NCI-H1048 (cell line): Measurements from ENCODE around the gene ABTB1.
"Not testable (repeated sequence)": the region's sequence is repeated elsewhere in the genome, so short reads cannot be mapped to it uniquely, and the experiment has no call there.

ENCODE experiments used
- DNase-seq: peaks from one replicate; lab custom pipeline; 2025; lab: John Stamatoyannopoulos, UW

Gene ABTB1

DNA sequence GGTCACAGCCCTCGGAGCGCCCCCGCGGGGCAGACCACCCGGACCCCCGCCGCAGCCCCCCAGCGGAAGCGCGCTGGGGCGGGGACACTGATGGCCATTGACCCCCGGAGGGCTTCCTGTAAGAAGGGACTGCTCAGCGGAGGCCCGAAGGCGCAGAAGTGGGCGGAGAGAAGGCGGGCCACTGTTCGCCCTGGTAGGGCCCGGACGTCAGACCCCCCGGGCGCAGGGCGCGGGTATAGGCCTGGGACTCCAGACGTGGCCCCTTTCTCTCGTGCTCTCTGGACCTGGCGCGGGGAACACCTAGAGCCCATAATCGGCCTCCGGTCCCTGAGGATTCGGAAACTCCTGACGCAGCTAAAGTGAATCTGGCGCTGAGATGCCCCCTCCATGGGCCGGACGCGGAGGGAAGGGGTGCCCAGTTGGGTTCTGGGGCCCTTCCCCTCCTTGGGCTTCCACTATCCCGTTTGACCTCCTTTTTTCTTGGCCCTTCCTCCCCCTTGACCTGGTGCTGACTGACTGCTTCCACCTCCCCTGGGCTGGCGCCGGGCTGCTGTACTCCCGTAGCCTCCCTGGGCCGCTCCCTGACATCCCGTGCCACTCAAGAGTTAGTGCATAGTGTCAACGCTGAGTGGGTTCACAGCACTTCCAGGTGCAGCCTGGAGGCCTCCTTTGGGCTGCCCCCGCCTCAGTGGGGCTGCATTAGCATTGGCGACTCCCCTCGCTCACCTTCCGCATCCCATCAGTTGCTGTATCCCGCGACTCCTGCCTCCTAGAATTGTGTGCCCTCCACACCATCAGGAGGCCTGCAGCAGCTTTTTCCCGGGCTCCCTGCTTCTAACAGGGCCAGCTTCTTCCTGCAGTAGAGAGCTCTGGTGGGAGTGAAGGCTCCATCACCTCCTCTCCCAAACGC is 694 bp downstream of the ABTB1 start:
- DNase-seq: no peak

GRCh38 chr3:127674101-127674721 is 1.5 kb downstream of the ABTB1 start:
- no peak for DNase-seq

DNA sequence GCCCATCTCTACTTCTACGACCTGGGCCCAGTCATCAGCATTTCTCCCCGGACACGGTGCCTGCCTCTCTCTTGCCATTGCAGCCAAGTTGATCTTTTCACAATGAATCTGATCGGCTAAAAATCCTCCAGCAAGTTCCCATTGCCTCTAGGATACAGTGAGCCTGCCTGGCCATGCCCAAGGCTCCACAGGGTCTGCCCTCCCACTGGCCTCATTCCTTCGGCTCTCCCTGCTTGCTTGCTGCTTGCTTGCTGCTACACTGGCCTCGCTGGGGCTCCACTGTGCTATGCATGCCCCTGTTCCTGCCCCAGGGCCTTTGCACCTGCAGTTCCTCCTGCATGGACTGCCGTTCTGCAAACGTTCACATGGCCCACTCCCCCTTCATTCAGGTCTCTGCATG is 2.0 kb downstream of the ABTB1 start:
- no peak for DNase-seq

DNA sequence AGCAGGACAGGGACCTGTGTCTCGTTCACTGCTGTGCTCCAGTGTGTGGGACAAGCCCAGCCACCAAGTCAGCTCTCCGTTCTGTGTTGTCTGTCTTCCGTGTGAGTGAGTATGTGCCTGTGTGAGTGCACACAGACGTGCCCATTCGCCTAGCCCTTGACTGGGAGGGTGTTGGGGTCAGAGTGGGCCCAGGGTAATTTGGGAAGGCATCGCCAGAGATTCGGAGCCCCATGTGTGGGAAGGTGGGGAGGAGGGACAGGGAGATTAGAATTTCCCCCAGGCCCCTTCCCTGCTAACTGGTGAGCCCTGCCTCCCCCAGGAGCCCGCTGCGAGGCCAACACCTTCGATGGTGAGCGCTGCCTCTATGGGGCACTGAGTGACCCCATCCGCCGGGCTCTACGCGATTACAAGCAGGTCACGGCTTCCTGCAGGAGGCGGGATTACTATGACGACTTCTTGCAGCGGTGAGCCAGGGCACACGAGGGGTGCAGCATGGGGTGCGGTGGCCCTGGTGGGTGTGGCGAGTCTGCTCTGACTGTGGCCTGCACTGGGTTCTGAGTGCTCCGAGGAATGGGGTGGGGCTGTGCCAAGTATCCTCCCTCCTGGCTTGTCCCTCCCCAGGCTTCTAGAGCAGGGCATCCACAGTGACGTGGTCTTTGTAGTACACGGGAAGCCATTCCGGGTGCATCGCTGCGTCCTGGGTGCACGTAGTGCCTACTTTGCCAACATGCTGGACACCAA is 3.1 kb downstream of the ABTB1 start:
- no peak for DNase-seq

GRCh38 chr3:127676456-127676855 is 3.7 kb downstream of the ABTB1 start:
- DNase-seq: no peak

- no peak for DNase-seq
Observed at GRCh38 chr3:127676921-127677351, 4.2 kb downstream of the ABTB1 start.

GRCh38 chr3:127677541-127678314 is 5.0 kb downstream of the ABTB1 start:
- no peak for DNase-seq

GRCh38 chr3:127678315-127678599 is 5.5 kb downstream of the ABTB1 start:
- no peak for DNase-seq

DNA sequence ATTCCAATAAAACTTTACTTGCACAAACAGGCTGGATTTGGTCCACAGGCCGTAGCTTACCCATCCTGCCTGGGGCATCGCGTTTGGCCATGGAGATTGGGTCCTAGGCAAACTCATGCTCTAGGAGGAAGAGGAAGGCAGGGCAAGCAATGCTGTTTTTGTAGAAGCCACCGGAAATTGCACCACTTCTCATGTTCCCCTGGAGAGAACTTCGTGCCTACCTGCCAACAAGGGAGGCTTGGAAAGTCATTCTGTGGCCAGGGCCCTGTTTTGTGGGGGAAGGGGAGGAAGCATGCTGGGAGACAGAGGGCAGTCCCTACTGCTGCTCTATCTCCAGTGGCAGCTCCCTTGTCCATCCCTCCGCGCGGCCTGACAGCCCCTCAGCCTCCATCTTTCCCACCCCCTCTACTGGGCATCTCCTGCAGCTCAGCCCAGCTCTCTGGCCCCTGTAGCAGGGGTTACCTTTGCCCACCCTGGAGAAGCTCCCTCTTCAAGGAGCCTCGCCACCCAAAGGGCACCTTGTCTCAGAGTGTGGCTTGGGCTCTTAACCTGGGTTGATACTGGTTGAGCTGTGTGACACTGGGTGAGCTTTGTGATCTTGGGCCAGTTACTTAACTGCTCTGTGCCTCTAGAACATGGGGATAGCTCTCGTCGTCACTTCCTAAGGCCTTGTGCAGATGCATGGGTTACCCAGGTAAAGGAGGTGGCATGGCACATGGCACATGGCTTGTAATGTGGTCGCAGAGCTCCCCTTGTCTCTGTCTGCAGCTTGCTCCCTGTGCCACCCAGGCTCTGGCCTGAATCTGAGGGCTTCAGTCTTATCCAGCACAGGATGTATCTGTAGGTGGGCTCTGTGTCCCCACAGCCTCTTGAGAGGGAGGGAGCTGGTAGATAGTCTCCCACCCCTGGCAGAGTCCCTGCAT is 6.1 kb downstream of the ABTB1 start:
- DNase-seq: no peak

GRCh38 chr3:127679534-127680145 is 6.9 kb downstream of the ABTB1 start:
- DNase-seq: no peak

- no peak for DNase-seq
Observed at GRCh38 chr3:127680146-127680661, 7.5 kb downstream of the ABTB1 start.

DNA sequence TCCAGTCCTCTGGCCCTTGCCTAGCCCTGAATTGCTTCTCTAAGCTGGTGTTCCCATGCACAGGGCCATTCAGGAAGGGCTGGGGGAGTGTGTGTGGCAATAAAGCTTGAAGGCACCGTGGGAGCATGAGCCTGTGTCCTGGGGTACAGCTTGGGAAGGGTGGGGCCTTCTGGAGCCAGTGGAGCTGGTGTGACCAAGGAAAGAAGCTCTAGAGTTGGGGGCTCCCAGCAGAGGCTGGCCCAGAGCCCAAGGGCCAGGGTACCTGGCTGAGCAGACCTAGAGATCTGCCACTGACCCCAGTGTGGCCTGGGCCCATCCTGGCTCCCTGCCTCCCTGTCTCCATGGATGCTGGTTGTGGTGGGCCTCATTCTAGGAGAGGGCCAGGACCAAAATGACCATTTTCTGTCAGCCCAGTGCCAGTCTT is 8.1 kb downstream of the ABTB1 start:
- DNase-seq: no peak

- DNase-seq: not testable (repeated sequence)
Observed at GRCh38 chr3:127682175-127682554, 9.4 kb downstream of the ABTB1 start.

DNA sequence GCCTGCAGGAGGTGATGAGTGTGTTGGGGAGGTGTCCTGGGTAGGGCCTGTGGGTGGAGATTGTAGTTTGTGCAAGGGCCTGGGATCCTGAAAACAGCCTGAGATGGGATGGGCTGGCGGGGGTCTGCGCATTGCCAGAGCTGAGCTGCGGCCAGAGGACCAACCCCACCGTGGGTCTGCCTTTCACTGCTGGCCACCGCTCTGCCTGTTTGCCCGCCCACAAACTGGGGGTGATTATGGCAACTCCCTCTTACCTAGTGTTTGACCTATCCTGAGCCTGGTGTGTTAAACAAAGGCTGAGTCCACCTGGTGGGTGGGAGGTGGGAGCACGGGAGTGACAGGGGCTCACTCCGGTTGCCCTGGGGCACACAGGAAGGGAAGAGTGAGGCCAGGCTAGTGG is 9.8 kb downstream of the ABTB1 start:
- DNase-seq: no peak

- no peak for DNase-seq
Observed at GRCh38 chr3:127684871-127685707, 12.3 kb downstream of the ABTB1 start.

- DNase-seq: no peak
Observed at GRCh38 chr3:127685708-127686511, 13.2 kb downstream of the ABTB1 start.

DNA sequence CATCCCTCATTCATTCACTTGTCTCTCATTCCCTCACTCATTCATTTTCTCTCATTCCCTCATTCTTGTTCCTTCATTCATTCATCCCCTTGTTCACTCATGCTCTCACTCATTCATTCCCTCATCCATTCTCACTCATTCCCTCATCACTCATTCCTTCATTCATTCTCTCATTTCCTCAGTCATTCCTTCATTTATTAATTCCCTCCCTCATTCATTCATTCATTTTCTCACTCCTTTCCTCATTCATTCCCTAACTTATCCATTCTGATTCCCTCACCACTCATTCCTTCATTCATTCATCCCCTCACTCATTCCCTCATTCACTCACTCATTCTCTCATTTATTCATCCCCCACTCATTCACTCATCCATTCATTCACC is 13.8 kb downstream of the ABTB1 start:
- no peak for DNase-seq

DNA sequence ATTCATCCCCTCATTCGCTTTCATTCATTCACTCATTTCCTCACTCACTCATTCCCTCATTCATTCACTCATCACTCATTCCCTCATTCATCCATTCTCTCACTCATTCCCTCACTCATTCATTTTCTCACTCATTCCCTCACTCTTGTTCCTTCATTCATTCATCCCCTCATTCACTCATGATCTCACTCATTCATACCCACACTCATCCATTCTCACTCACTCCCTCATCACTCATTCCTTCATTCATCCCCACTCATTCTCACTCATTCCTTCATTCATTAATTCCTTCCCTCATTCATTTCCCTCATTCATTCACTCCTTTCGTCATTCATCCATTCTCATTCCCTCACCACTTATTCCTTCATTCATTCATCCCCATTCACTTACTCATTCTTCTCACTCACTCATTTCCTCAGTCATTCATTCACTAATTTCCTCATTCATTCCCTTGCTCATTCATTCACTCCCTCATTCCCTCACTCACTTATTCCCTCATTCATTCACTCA is 14.5 kb downstream of the ABTB1 start:
- no peak for DNase-seq
